ENCODE results near the gene CLIC4. TPM values are rescaled to one million over a fixed set of nuclear protein-coding genes. Genes with fewer than 3 reads are reported as not detected.

CLIC4 gene
- total and polyA plus RNA-seq, 10 of the 15 experiments (the other 5 are each of a cell fraction or from before 2014, with no cell fraction given) = 20.4 to 107 (median 69.6) TPM

DNA sequence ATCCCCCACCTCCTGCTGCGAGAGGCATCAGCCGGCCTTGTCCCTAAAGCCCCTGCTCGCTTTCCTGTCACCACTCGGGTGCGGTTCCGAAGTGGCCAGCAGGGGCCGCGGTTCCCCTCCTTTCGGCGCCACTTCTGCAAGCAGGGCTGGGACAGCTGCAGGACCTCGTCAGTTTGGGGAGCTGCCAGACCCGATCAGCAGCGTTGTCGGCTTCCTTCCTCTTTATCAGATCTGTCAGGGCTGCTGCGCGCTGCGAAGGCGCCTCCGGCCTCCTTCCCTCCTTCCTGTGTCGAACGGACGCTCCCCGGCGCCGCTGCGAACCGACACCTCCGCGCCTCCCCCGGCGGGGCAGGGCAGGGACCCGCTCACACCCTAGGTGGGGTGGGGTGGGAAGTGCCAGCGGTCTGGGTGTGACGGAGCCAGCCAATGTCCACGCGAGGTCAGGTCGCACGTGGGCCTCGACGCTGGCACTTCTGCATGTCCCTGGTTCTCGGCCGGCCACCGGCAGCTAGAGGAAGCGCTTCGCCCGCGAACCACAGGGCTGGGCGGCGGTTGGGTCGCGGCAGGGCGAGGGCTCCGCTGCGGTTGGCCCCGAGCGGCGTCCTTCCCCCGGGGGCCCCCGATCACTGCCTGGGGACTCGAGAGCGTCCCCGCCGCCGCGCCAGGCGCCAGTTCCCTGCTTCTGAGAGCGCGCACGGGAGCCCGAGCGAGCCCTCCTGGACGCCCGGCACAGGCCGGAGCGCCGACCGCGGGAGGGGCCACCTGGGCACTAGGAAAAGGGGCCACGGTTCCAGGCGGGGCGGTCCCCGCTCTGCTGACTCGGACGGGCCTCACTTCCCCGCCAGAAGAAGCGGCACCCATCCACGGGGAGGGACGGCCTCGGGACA lies 103.0 kb downstream of the CLIC4 start (continued):
- TF ChIP-seq, protein P1, sequence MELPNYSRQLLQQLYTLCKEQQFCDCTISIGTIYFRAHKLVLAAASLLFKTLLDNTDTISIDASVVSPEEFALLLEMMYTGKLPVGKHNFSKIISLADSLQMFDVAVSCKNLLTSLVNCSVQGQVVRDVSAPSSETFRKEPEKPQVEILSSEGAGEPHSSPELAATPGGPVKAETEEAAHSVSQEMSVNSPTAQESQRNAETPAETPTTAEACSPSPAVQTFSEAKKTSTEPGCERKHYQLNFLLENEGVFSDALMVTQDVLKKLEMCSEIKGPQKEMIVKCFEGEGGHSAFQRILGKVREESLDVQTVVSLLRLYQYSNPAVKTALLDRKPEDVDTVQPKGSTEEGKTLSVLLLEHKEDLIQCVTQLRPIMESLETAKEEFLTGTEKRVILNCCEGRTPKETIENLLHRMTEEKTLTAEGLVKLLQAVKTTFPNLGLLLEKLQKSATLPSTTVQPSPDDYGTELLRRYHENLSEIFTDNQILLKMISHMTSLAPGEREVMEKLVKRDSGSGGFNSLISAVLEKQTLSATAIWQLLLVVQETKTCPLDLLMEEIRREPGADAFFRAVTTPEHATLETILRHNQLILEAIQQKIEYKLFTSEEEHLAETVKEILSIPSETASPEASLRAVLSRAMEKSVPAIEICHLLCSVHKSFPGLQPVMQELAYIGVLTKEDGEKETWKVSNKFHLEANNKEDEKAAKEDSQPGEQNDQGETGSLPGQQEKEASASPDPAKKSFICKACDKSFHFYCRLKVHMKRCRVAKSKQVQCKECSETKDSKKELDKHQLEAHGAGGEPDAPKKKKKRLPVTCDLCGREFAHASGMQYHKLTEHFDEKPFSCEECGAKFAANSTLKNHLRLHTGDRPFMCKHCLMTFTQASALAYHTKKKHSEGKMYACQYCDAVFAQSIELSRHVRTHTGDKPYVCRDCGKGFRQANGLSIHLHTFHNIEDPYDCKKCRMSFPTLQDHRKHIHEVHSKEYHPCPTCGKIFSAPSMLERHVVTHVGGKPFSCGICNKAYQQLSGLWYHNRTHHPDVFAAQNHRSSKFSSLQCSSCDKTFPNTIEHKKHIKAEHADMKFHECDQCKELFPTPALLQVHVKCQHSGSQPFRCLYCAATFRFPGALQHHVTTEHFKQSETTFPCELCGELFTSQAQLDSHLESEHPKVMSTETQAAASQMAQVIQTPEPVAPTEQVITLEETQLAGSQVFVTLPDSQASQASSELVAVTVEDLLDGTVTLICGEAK (IDR thresholded peaks at IDR 0.05; ENCODE audit: borderline replicate concordance) = peak; percentile 11; the same call in 1 of the 2 replicates
- TF ChIP-seq, protein P2, sequence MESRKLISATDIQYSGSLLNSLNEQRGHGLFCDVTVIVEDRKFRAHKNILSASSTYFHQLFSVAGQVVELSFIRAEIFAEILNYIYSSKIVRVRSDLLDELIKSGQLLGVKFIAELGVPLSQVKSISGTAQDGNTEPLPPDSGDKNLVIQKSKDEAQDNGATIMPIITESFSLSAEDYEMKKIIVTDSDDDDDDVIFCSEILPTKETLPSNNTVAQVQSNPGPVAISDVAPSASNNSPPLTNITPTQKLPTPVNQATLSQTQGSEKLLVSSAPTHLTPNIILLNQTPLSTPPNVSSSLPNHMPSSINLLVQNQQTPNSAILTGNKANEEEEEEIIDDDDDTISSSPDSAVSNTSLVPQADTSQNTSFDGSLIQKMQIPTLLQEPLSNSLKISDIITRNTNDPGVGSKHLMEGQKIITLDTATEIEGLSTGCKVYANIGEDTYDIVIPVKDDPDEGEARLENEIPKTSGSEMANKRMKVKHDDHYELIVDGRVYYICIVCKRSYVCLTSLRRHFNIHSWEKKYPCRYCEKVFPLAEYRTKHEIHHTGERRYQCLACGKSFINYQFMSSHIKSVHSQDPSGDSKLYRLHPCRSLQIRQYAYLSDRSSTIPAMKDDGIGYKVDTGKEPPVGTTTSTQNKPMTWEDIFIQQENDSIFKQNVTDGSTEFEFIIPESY (IDR thresholded peaks at IDR 0.05) = no peak
- TF ChIP-seq SIN3A (IDR thresholded peaks at IDR 0.05; ENCODE audit: low read depth, low read length) = no peak
- TF ChIP-seq MTA3 (IDR thresholded peaks at IDR 0.05; ENCODE audit: borderline replicate concordance, low read length) = no peak
- TF ChIP-seq CBX3 (IDR thresholded peaks at IDR 0.05; ENCODE audit: borderline replicate concordance, low read depth) = no peak
- TF ChIP-seq NRF1 (conservative IDR thresholded peaks at IDR 0.05; ENCODE audit: low read depth, low read length) = no peak
- TF ChIP-seq KDM1A (IDR thresholded peaks at IDR 0.05; ENCODE audit: borderline replicate concordance) = no peak
- no peak for TF ChIP-seq POU2F2 (IDR thresholded peaks at IDR 0.05; ENCODE audit: borderline replicate concordance, low read depth, low read length)
- TF ChIP-seq FOS (IDR thresholded peaks at IDR 0.05; ENCODE audit: borderline replicate concordance, extremely low read depth, insufficient read length) = no peak
- TF ChIP-seq SPI1 (IDR thresholded peaks at IDR 0.05; ENCODE audit: borderline replicate concordance, insufficient read depth, low read depth, low read length) = peak; percentile 47; the same call in 1 of the 2 replicates
- peak; percentile 81 for TF ChIP-seq RUNX3 (IDR thresholded peaks at IDR 0.05; ENCODE audit: low read length)
- peak; percentile 49; the same call in 1 of the 2 replicates for TF ChIP-seq ZNF592 (IDR thresholded peaks at IDR 0.05)
- TF ChIP-seq ZBTB11 (CRISPR knock-in tag; IDR thresholded peaks at IDR 0.05) = no peak
